Measurements from ENCODE around the gene PRAF2. TPM values are rescaled to one million over a fixed set of nuclear protein-coding genes. Genes with fewer than 3 reads are reported as not detected.

PRAF2 gene
- total RNA-seq, 2 donors from 2014 or later: 24.0 to 25.7 TPM

- H3K27me3 ChIP-seq (replicated peaks; ENCODE audit: insufficient read depth): no peaks in the 10 kb centered on the region
- no peaks in the 10 kb centered on the region for H3K9me3 ChIP-seq
- TF ChIP-seq, protein P1, sequence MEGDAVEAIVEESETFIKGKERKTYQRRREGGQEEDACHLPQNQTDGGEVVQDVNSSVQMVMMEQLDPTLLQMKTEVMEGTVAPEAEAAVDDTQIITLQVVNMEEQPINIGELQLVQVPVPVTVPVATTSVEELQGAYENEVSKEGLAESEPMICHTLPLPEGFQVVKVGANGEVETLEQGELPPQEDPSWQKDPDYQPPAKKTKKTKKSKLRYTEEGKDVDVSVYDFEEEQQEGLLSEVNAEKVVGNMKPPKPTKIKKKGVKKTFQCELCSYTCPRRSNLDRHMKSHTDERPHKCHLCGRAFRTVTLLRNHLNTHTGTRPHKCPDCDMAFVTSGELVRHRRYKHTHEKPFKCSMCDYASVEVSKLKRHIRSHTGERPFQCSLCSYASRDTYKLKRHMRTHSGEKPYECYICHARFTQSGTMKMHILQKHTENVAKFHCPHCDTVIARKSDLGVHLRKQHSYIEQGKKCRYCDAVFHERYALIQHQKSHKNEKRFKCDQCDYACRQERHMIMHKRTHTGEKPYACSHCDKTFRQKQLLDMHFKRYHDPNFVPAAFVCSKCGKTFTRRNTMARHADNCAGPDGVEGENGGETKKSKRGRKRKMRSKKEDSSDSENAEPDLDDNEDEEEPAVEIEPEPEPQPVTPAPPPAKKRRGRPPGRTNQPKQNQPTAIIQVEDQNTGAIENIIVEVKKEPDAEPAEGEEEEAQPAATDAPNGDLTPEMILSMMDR (IDR thresholded peaks at IDR 0.05): no peak
- no peak overlapping the region for H3K27ac ChIP-seq
- H3K36me3 ChIP-seq: no peaks in the 10 kb centered on the region
- ATAC-seq (ENCODE audit: insufficient number of reproducible peaks, low FRiP score, low read depth) (no peak), DNase-seq (ENCODE audit: low spot score) (no peak)
- H3K4me3 ChIP-seq: no peak overlapping the region
- no peaks in the 10 kb centered on the region for H3K4me1 ChIP-seq (ENCODE audit: control insufficient read depth in 1 of 2, low read depth in 2 of 2)
These were observed 10.1 kb downstream of the PRAF2 start for GRCh38 chrX:49063715-49064114.

- H3K27ac ChIP-seq: no peak overlapping the region
- H3K27me3 ChIP-seq (replicated peaks; ENCODE audit: insufficient read depth): no peaks in the 10 kb centered on the region
- ATAC-seq (ENCODE audit: insufficient number of reproducible peaks, low FRiP score, low read depth): no peak
- TF ChIP-seq, protein P1 (IDR thresholded peaks at IDR 0.05): no peak
- no peaks in the 10 kb centered on the region for H3K4me1 ChIP-seq (ENCODE audit: control insufficient read depth in 1 of 2, low read depth in 2 of 2)
- no peak for DNase-seq (ENCODE audit: low spot score)
- H3K9me3 ChIP-seq: no peaks in the 10 kb centered on the region
- no peaks in the 10 kb centered on the region for H3K36me3 ChIP-seq
- no peak overlapping the region for H3K4me3 ChIP-seq
These were observed 11.9 kb downstream of the PRAF2 start for GRCh38 chrX:49061916-49062315.

DNA sequence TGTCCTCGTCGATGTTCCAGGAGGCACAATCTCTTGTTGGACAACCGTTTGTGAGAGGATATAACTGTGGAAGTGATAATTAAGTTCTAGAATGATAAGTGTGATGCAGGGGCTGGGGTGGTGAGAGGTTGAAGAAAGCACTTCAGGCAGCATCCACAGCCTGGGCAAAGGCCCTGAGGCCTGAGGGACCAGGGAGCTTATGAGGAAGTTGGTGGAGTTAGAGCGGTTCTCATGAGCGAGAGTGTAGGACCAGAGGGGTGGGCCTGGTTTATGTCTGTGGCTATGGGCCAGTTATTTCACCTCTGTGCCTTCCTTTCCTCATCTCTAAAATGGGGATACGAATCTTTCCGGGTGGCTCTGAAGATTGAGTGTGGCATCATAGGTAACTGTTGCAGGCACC is 12.3 kb downstream of the PRAF2 start:
- Histone ChIP-seq H3K4me3 (no peak overlapping the region), H3K4me1 (ENCODE audit: control insufficient read depth in 1 of 2, low read depth in 2 of 2) (no peaks in the 10 kb centered on the region), H3K27ac (no peak overlapping the region), H3K36me3 (no peaks in the 10 kb centered on the region), H3K27me3 (replicated peaks; ENCODE audit: insufficient read depth) (no peaks in the 10 kb centered on the region), H3K9me3 (no peaks in the 10 kb centered on the region)
- no peak for ATAC-seq (ENCODE audit: insufficient number of reproducible peaks, low FRiP score, low read depth)
- DNase-seq (ENCODE audit: low spot score): no peak
- TF ChIP-seq, protein P1 (IDR thresholded peaks at IDR 0.05): no peak

- Histone ChIP-seq H3K27ac (no peak overlapping the region), H3K36me3 (no peaks in the 10 kb centered on the region)
- TF ChIP-seq, protein P1 (IDR thresholded peaks at IDR 0.05): no peak
These were observed 12.9 kb downstream of the PRAF2 start for GRCh38 chrX:49060914-49061313.

GRCh38 chrX:49059681-49060085 is 14.1 kb downstream of the PRAF2 start:
- ATAC-seq (ENCODE audit: insufficient number of reproducible peaks, low FRiP score, low read depth) (no peak), DNase-seq (ENCODE audit: low spot score) (no peak)
- TF ChIP-seq, protein P1 (IDR thresholded peaks at IDR 0.05): no peak
- Histone ChIP-seq H3K4me3 (no peak overlapping the region), H3K36me3 (no peaks in the 10 kb centered on the region), H3K27me3 (replicated peaks; ENCODE audit: insufficient read depth) (no peaks in the 10 kb centered on the region), H3K27ac (no peak overlapping the region), H3K4me1 (ENCODE audit: control insufficient read depth in 1 of 2, low read depth in 2 of 2) (peaks cover 0 to under 1% of the 10 kb centered on the region in 2 donors), H3K9me3 (no peaks in the 10 kb centered on the region)

More at GRCh38 chrX:49060914-49061313, 12.9 kb downstream of the PRAF2 start:
- Histone ChIP-seq H3K27me3 (replicated peaks; ENCODE audit: insufficient read depth) (no peaks in the 10 kb centered on the region), H3K4me1 (ENCODE audit: control insufficient read depth in 1 of 2, low read depth in 2 of 2) (no peaks in the 10 kb centered on the region), H3K4me3 (no peak overlapping the region), H3K9me3 (no peaks in the 10 kb centered on the region)
- no peak for ATAC-seq (ENCODE audit: insufficient number of reproducible peaks, low FRiP score, low read depth)
- no peak for DNase-seq (ENCODE audit: low spot score)

Measured in thoracic aorta (tissue), 2 donors.